ENCODE data around the gene CAVIN2.

Gene CAVIN2

DNA sequence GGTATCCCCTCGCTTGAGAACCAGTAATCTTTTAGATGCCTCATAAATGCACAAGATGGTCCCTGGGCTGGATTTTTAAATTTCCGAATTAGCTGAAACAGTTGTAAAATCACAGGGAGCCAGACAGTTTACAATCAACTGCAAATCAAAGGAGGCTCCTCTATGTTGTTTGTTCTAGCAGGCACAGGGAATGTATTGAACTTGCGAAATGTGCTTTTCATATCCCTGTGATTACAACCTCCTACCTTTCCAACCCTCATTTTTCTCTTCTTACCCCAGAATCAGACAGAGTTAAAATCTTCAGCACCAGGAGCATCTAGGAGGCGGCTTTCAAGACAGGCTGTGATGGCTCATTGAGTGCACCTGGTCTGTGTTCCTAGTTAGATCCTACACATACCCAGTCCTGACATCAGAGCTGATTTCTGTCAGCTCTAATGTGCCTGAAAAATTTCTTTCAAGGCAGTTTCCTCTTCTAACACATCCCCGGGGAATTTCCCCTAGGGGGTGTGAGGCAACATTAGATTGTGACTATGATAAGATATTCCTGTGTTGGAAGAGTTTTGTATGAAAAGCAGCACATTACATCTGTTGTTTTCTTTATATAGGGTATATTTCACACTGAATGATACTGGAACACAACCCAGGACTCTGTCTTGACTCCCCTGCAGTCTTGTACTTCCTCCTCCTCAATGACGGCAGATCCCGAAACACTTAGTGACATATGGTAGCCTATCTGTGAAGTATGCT is 17.9 kb upstream of the CAVIN2 start:
- DNase-seq = no peak

DNA sequence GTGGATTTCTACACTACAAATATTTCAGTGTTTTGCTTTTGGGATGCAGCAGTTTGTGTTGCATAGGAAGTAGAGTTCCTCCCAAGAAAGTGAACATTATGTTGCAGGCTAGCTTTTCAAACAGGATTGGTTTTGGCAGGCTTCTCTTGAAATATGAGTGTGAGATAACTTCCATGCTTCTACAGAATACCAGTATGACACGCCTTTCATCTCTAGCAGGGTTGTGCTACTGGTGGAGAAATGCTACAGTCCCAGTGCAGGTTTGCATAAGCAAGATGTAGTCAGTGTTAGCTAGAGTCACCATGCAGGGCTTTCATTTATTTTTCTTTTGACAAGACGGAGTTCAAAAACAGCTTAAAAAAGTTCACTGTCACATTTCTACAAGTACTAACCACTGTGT is 17.1 kb upstream of the CAVIN2 start:
- DNase-seq = no peak

DNA sequence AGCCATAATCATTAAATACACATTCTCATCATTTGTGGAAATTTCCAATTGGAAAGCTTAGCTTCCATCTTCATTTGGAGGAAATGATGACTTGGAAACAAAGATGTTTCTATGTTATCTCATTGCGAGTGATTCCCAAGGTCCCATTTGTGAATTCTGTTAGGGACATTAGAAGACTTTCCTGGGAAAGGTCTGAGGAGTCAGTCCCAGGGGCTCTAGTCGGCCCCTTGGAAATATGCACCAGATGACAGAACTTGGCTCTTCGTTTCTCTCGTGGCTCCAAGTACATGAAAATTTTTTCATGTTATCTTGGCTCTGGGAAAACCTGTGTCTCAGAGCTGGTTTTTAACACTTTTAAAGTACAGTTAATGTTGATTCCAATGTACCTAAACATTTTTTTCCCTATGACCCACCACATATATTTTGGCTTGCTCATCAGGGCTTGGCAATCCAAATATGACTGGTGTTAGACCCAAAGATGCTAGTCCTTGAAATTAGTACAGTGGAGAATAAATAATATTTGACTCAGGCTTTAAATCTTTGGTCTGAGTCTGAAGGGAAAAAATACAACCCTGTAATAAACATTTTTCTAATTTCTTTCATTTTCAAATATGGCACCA is 15.4 kb upstream of the CAVIN2 start:
- no peak for DNase-seq

DNA sequence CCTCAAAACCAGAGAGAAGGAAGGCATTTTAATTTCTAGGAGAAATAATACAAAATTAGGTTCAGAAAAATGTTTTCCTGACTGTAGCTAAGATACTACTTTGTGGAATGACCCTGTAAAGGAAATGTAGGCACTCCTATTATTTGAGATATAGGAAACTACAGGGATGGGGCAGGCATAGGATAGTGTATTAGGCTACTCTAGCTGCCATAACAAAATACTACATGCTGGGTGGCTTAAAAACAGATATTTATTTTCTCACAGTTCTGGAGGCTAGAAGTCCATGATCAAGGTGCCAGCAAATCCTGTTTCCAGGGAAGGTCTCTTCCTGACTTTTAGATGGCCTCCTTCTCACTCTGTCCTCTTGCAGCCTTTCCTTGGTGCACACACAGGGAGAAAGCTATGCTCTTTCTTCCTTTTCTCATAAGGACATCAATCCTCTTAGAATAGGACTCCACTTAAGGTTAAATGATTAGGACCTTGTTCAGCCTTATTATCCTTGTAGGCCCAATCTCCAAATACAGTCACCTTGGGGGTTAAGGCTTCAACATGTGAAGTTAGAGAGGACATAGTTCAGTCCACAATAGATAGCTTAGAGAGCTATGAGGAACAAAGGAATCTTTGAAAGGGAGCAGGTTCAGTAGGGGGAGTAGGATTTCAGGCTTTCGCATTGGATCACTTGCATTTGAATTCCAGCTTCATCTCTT is 14.0 kb upstream of the CAVIN2 start:
- DNase-seq = no peak

DNA sequence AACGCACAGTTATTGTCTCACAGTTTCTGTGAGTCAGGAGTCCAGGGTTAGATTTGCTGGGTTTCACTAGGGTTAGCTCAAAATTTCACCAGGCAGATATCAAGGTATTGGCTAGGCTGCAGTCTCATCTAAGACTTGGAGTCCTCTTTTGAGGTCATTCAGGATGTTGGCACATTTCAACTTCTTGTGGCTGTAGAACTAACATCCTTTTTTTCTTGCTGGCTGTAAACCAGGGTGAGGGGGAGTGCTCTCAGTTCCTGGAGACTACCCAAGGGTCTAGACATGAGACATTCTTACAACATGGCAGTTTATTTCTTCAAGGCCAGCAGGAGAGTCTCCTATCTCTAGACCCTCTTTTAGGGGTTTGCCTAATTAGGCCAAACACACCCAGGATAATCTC is 12.8 kb upstream of the CAVIN2 start:
- no peak for DNase-seq

DNA sequence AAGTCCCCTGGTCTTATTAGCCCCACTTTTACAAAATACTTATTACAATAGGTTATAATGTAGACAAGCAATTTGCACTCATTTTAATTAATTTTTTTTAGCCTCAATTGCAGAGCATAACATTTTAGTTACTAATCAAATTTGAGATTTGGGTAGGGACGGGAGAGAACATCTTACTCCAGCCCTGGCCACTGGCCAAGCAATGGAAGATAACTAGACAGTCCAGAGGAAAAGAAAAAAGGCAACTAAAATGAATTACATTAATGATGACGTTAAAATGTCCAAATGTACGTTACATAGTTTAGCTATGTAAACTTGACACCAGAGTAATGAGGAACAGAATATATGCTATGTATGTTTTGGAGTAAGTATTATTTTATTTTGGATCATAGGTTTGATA is 11.0 kb upstream of the CAVIN2 start:
- DNase-seq = no peak

DNA sequence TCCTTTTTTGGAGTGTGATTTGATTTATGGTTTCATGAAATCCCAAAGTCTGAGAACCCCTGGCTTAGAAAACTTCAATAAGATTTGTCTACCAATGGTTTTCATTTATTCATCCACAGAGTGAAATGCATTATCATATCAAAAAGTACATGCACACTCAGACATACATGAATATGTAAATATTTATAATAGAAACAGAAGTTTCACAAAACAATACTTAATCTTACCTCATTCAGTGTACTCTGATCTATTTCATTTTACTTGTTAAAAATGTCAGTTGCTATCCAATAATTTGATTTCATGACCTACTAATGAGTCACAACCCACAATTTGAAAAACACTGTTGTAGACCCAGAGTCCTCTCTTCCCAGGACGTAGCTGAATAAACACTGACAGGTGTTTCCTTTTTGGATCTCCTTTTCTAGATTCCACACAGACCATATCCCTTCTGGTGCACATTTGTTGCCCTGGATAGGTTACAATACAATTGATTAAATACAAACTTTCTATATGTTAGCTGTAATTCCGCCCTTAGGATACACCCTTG is 10.4 kb upstream of the CAVIN2 start:
- no peak for DNase-seq

DNA sequence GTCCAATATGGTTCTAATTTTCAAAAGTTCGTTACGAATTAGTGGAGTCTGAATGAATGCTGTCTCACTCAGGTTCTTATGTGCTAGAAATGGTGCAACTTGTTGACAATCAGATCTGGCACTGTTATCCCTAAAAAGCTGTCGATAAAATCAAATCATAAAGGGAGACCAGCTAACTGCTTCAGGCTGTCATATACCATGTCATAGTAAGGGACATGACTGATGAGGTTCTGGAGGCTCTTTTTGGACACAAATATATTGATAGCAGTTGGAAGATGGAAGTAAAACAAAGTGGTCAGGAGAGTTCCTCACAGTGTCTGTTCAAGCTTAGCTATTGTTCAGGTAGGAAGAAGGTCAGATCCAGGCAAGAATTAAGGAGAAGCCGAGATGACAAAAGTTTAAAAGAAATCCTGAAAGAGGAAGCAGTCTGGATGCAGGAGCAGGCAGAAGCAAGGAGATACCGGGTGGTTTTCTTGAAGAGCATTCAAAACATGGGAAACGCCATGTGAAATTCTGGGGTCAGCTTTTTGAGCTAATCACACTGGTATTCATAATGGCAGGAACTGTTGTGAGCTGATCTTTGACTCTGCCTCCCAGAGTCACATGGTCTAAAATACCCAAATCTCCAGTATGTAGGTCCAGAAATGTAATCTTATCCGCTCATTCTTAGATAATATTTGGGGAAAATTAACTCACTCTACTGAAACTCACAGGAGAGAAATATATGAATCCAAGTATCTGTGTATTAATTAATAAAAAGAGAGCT is 9.4 kb upstream of the CAVIN2 start:
- no peak for DNase-seq

DNA sequence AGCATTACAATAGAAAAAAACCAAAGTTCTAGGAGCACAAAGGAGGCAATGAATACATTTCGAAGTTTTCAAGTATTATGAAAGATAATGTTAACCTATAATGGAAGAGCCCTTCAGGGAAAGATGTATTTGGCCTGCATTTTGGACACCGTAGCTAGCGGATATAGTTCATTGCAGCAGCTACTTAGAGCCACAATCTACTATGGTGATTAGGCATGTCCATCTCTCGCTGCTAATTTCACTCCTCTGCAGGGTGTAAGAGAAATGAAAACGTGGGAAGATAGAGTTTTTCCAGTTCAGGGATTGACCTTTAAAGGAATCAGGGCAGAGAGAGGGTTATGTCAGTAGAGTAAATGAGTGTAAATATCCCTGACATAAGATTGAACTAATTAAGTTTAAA is 8.5 kb upstream of the CAVIN2 start:
- no peak for DNase-seq

DNA sequence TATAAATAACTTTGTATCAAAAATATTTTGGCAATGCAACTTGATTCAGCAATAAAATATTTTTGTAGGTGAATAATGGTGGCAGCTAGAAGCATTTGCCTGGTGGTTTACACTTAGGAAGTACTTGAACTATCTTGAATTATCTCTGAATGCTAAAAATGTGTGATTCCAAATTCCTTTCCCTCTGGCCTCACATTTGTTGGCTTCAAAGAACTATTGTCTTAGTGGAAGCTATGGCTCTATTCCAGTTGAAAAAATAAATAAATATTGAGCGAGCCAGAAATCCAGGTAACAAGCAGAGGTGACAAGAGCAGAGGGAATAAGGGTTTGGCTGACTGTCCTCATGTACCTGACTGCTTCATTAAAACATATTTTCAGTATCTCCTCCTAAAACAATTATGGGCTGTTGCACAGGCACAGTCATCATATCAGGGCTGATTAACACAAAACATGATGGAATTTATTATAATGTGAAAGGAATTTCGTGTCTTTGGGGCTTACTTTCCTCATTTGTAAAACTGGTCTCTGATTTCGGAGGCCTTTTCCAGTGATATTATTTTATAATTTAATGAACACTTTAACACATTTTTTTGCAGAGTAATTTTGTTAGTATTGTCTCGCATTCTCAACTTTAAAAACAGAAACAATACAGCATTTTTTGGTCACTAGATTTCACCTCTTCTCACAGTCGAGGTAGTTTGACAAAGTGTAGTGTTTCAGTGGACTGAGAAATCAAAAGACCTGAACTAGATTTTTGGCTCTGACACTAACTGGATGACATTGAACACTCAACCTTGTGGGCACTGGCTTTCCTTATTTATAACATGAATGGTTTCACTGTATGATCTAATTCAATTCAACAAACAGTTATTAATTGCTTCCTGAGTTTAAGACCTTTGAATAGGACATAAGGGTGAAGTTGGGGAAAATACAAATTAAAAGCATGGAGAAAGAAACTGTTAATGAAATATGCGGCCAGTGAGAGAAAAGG is 7.8 kb upstream of the CAVIN2 start:
- DNase-seq = no peak

DNA sequence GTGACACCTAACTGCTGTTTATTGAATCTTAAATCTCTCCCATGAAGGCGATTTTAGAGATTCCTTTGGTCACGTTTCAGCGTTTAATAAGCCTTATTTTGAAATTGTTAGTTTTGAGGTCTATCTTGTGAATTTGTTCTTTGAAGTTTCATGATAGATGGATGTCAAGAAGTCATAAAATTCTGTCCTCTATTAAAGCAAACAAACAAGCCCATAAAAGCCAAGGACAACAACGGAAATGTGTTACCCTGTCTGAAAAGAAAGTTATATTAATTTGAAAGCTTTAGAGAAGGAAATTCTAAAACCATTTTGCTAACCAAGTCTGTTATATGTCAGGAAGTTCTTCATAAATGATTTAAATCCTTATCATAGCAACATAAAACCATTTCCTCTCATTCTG is 7.0 kb upstream of the CAVIN2 start:
- DNase-seq = no peak

DNA sequence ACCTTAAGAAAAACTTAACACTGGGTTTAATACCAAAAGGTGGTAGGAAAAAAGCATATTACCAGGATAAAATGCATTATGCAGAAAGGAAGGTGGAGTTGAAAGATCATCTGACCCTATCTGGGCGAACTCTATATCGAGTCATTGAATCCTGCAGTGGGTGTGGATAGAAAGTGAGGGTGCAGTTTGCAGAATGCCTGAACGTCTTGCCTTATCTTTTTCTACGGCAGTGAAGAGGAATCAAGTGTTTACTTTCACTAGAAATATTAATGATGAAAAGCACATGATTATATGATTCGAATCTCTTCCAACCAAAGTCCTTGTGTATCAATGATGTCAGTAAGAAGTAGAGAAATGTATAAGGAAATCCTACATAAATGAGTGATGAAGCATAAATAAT is 4.3 kb upstream of the CAVIN2 start:
- DNase-seq = no peak

DNA sequence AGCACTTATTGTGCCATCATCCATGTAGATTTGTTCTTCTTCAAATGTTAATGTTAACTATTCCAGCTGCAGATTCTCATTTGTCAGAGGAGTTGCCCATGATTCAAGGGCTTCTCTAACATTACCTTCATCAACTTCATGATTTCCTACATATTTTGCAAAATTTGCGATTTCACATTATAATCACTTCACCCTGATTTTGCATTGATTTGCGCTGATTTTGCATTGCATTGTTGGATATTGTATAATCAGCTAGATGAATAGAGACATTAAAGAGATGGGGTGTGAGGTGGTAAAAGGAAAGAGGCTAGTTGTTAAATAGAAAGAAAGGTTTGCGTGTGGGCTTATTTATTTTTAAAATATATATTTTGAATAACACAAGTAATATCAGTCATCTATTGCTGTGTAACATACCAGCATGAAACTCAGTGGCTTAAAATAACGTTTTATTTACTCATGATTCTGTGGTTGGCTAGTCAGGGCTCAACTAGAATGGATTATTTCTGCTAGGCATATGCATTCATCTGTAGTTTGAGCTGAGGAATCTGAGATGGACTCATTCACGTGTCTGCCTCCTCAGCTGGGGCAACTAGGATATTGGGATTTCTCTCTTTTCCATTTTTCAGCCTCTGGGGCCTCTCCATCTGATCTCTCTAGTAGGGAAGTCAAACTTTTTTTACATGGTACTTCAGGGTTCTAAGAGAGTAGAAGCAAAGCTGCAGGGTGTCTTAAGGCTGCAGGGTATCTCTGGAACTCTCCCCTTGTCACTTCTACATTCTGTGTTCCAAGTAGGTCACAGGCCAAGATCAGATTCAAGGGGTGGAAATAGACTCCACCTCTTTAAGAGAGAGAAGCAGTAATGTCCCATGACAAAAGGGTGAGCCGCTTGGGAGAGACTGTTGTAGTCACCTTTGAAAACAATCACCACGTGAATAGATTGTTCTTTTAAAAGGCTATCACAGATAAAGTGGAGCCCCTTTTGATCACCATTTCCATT is 2.2 kb upstream of the CAVIN2 start:
- DNase-seq = no peak

DNA sequence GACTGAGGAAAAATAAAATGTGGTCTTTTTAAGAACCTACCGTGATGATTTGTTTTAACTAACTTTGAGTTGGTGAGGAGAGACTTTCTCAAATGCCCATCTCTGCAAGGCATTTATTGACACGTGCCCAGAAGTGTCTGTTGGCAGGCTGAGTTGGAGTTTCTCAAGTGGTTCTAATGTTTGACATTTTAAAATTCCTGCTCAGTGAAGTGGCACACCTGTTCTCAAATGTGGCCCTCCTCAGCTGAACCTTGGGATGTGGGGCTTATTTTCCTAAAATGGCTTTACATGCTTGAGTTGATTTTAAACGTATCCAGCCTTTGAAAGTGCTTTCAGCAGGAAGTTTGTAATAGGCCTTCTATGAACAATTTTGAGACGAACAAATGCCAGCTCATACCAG is 876 bp upstream of the CAVIN2 start:
- no peak for DNase-seq

DNA sequence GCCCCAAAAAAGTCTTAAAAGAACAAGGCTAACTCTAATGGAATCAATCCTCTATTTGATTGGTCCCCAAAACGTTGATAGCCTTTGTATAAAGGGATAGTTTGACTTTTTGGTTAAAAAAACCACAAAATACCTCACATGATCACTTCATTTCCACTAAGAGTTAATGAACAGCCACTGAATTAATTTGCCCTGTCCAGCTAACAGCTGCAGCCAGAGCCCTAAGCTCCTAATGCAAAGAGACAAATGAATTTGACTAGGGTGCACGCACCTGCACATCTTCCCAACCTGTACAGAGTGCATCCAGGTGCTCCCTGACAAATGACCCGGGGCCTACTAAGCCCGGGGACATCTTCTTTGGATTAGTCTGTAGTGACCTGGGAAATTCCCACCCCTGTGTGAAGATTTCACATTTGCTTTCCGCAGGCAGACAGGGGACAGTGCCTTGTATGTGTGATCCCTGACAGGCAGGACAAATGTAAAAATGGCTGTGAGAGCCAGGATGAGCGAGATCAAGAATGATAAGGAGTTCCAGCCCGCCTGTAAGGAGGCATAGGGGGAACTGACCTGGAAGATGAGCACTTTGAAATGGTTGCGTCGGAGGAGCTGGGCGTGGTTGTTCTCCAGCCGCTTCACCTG is 893 bp downstream of the CAVIN2 start:
- DNase-seq = no peak

DNA sequence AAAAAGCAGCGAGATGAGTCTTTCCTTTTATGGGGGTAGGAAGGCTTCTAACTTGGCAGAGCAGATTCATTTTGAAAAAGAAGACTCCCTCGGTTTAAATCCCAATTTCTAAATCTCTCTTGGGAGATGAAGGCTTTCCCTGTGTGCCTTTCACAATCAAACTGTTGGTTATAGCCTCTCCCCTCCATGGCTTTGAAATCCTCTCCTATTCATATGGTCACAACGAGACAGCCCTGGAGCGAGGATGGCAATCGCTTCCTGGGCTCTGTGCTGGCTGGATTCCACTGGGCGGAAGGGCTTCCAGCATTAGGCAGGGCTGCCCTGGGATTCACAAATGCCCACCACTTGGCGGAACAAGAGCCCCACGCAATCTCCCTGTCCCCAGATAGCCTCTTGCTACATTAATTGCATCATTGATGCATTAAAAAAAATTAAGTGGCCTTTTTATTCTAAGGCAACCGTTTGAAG is 1.6 kb downstream of the CAVIN2 start:
- no peak for DNase-seq

DNA sequence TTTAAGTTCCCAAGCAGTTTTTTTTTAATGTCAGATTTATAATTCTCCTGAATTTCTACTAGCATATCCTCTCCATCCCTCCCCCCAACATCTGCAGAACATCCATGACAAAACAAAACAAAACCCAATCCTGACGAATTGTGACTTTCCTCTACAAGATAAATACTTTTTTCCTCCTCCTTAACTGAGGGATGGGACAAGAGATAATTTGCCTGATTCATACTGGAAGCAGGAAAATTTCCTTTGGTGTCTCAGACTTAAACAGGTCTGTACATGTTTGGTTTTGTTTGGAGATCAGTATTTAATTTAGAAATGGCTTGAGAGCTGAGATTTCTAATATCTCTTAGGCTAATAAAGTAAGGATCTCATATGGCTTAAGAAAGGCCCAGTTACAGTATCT is 2.2 kb downstream of the CAVIN2 start:
- no peak for DNase-seq

DNA sequence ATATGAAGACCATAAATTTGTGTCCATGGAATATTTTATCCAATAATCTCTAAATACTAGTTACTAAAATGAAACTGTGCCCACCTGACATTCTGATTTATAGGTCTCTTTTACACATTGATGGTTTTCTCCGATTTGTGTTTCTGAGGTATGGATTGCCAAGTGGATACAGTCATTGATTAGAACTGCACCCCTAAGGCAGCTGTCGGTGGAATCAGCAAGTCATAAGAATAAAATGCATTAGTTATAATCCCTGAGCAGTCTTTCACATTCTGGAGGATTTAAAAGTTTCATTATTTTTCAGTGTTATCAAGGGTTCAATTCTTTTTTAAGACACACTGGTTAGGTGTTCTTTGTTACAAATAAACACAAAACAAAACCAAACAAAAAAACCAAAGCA is 6.0 kb downstream of the CAVIN2 start:
- no peak for DNase-seq

DNA sequence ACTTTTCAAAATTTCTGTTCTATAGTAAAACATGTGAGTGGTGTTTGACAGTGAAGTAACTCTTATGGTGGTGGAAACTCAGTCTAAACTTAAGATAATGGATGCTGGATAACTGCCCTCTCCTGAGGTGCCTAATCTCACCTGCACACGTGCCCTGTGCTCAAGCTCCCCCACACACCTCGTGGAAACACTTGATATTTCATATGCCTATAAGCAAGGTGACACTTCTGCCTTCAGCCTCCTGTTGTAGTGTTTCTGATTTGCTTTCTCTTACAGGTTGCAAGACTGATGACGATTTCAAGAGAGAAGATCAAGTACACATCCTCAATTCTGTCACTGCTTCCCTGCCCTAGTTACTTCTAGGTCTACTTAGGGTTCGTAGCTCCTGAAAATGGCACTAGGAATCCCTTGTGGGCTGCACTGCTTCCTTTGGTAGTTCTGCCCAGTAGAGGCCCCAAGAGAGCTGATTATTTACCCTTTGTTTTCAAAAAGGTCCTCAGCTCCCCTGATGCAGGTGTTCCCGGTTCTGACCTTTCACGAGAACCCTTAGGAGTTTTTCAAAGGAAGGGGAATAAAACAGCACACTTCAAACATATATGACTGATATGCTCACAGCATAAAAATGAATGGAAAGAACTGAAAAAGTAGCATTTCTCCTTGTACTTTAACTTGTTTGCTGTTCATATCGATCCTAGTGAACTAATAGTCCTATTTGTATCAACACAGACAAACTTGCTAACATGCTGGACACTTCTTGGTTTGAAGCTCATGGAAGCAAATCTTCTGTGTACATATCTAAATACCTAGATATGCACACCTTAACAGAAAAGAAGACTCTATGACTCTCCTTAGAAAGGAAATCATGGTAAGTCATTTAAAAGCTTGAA is 6.7 kb downstream of the CAVIN2 start:
- no peak for DNase-seq
